Stimulated activated naive B cell treated with anti-CD40 and anti-IgM and Interleukin-4, amounts not matched to agents 10 μg/mL and 1 μg/mL and 100 μg/mL, for 72 hours (primary cell): Measurements from ENCODE around the gene LUZP2.

ENCODE experiments used
- ATAC-seq, 2 donors: fragments of 150-1000 bp; cut with Tn5 transposase; replicated peaks; 2 replicates each; pipeline ENCODE4 v1.10.0; 2021; ENCODE audit warnings: moderate library complexity in 1 of 2
- DNase-seq: peaks from one replicate; pipeline ENCODE4 v3.0.0; 2021
- H3K27ac Mint-ChIP-seq: one replicate; pipeline ENCODE4 v1.8.0; 2022; ENCODE audit warnings: mild to moderate bottlenecking, mixed read lengths
- H3K27me3 Mint-ChIP-seq, 2 donors: one replicate each; pipeline ENCODE4 v1.8.0; 2022; ENCODE audit warnings: mixed read lengths in 2 of 2
- H3K36me3 Mint-ChIP-seq, 2 donors: one replicate each; pipeline ENCODE4 v1.8.0; 2022; ENCODE audit warnings: mixed read lengths in 2 of 2, mild to moderate bottlenecking in 1 of 2
- H3K4me1 Mint-ChIP-seq, 2 donors: one replicate each; pipeline ENCODE4 v1.8.0; 2022; ENCODE audit warnings: mixed read lengths in 2 of 2, mild to moderate bottlenecking in 1 of 2
- H3K4me3 Mint-ChIP-seq, 2 donors: one replicate each; pipeline ENCODE4 v1.8.0; 2022; ENCODE audit warnings: mild to moderate bottlenecking in 2 of 2, mixed read lengths in 2 of 2, moderate library complexity in 1 of 2
- H3K9me3 Mint-ChIP-seq, 2 donors: one replicate each; pipeline ENCODE4 v1.8.0; 2022; ENCODE audit warnings: mixed read lengths in 2 of 2, mild to moderate bottlenecking in 1 of 2

LUZP2 gene

GRCh38 chr11:24515632-24516031, 18.8 kb downstream of the LUZP2 start:
- H3K27me3 Mint-ChIP-seq = no peaks in the 10 kb centered on the region
- ATAC-seq (no peak), DNase-seq (no peak)
- peaks cover 3 to 4% of the 10 kb centered on the region in 2 donors for H3K4me1 Mint-ChIP-seq
- H3K4me3 Mint-ChIP-seq = no peak overlapping the region
- no peak overlapping the region for H3K27ac Mint-ChIP-seq
- no peaks in the 10 kb centered on the region for H3K36me3 Mint-ChIP-seq
- H3K9me3 Mint-ChIP-seq = no peaks in the 10 kb centered on the region

GRCh38 chr11:24516638-24517037, 19.8 kb downstream of the LUZP2 start:
- Mint-ChIP-seq H3K4me1 (peaks cover 3 to 4% of the 10 kb centered on the region in 2 donors), H3K36me3 (no peaks in the 10 kb centered on the region), H3K27ac (no peak overlapping the region), H3K27me3 (no peaks in the 10 kb centered on the region), H3K4me3 (no peak overlapping the region), H3K9me3 (no peaks in the 10 kb centered on the region)
- no peak for ATAC-seq
- DNase-seq = no peak

- Mint-ChIP-seq H3K27me3 (no peaks in the 10 kb centered on the region), H3K4me1 (no peaks in the 10 kb centered on the region), H3K9me3 (no peaks in the 10 kb centered on the region), H3K4me3 (no peak overlapping the region), H3K36me3 (no peaks in the 10 kb centered on the region), H3K27ac (no peak overlapping the region)
- DNase-seq = no peak
- no peak for ATAC-seq
Observed at GRCh38 chr11:24521601-24522000, 24.7 kb downstream of the LUZP2 start.

GRCh38 chr11:24524156-24524555, 27.3 kb downstream of the LUZP2 start:
- no peaks in the 10 kb centered on the region for H3K36me3 Mint-ChIP-seq
- ATAC-seq = no peak
- no peaks in the 10 kb centered on the region for H3K27me3 Mint-ChIP-seq
- H3K27ac Mint-ChIP-seq = no peak overlapping the region
- no peaks in the 10 kb centered on the region for H3K4me1 Mint-ChIP-seq
- no peak for DNase-seq
- no peak overlapping the region for H3K4me3 Mint-ChIP-seq
- no peaks in the 10 kb centered on the region for H3K9me3 Mint-ChIP-seq

GRCh38 chr11:24531528-24531927, 34.7 kb downstream of the LUZP2 start:
- Mint-ChIP-seq H3K27me3 (no peaks in the 10 kb centered on the region), H3K36me3 (no peaks in the 10 kb centered on the region), H3K27ac (no peak overlapping the region), H3K4me3 (no peak overlapping the region), H3K9me3 (no peaks in the 10 kb centered on the region), H3K4me1 (no peaks in the 10 kb centered on the region)
- DNase-seq (no peak), ATAC-seq (no peak)

- DNase-seq = no peak
- H3K27ac Mint-ChIP-seq = no peak overlapping the region
- no peaks in the 10 kb centered on the region for H3K4me1 Mint-ChIP-seq
- H3K4me3 Mint-ChIP-seq = no peak overlapping the region
- ATAC-seq = no peak
- peaks cover 2 to 9% of the 10 kb centered on the region in 2 donors for H3K9me3 Mint-ChIP-seq
- H3K36me3 Mint-ChIP-seq = no peaks in the 10 kb centered on the region
- H3K27me3 Mint-ChIP-seq = no peaks in the 10 kb centered on the region
Observed at GRCh38 chr11:24543771-24544170, 46.9 kb downstream of the LUZP2 start.

GRCh38 chr11:24556693-24557092, 59.8 kb downstream of the LUZP2 start:
- ATAC-seq (no peak), DNase-seq (no peak)
- Mint-ChIP-seq H3K4me1 (no peaks in the 10 kb centered on the region), H3K4me3 (no peak overlapping the region), H3K27ac (no peak overlapping the region), H3K36me3 (no peaks in the 10 kb centered on the region), H3K27me3 (no peaks in the 10 kb centered on the region), H3K9me3 (no peaks in the 10 kb centered on the region)

- Mint-ChIP-seq H3K27ac (no peak overlapping the region), H3K36me3 (no peaks in the 10 kb centered on the region), H3K4me1 (no peaks in the 10 kb centered on the region), H3K9me3 (no peaks in the 10 kb centered on the region), H3K27me3 (no peaks in the 10 kb centered on the region), H3K4me3 (no peak overlapping the region)
- DNase-seq (no peak), ATAC-seq (no peak)
Observed at GRCh38 chr11:24559315-24559714, 62.5 kb downstream of the LUZP2 start.

GRCh38 chr11:24560324-24560723, 63.5 kb downstream of the LUZP2 start:
- no peaks in the 10 kb centered on the region for H3K4me1 Mint-ChIP-seq
- no peak overlapping the region for H3K27ac Mint-ChIP-seq
- H3K9me3 Mint-ChIP-seq = no peaks in the 10 kb centered on the region
- H3K36me3 Mint-ChIP-seq = no peaks in the 10 kb centered on the region
- no peak overlapping the region for H3K4me3 Mint-ChIP-seq
- DNase-seq (no peak), ATAC-seq (no peak)
- no peaks in the 10 kb centered on the region for H3K27me3 Mint-ChIP-seq

GRCh38 chr11:24567380-24567779, 70.5 kb downstream of the LUZP2 start:
- no peak for DNase-seq
- no peak overlapping the region for H3K4me3 Mint-ChIP-seq
- H3K9me3 Mint-ChIP-seq = no peaks in the 10 kb centered on the region
- no peaks in the 10 kb centered on the region for H3K4me1 Mint-ChIP-seq
- H3K27me3 Mint-ChIP-seq = no peaks in the 10 kb centered on the region
- no peak overlapping the region for H3K27ac Mint-ChIP-seq
- no peaks in the 10 kb centered on the region for H3K36me3 Mint-ChIP-seq
- ATAC-seq = no peak

- DNase-seq = no peak
- no peak for ATAC-seq
- H3K27me3 Mint-ChIP-seq = no peaks in the 10 kb centered on the region
- H3K9me3 Mint-ChIP-seq = no peaks in the 10 kb centered on the region
- no peak overlapping the region for H3K27ac Mint-ChIP-seq
- H3K4me3 Mint-ChIP-seq = no peak overlapping the region
- H3K36me3 Mint-ChIP-seq = no peaks in the 10 kb centered on the region
- no peaks in the 10 kb centered on the region for H3K4me1 Mint-ChIP-seq
Observed at GRCh38 chr11:24572376-24572775, 75.5 kb downstream of the LUZP2 start.

GRCh38 chr11:24574461-24574860, 77.6 kb downstream of the LUZP2 start:
- H3K27ac Mint-ChIP-seq = no peak overlapping the region
- no peaks in the 10 kb centered on the region for H3K36me3 Mint-ChIP-seq
- no peaks in the 10 kb centered on the region for H3K9me3 Mint-ChIP-seq
- ATAC-seq (no peak), DNase-seq (no peak)
- no peaks in the 10 kb centered on the region for H3K27me3 Mint-ChIP-seq
- no peak overlapping the region for H3K4me3 Mint-ChIP-seq
- no peaks in the 10 kb centered on the region for H3K4me1 Mint-ChIP-seq

- Mint-ChIP-seq H3K27me3 (no peaks in the 10 kb centered on the region), H3K9me3 (no peaks in the 10 kb centered on the region), H3K4me1 (no peaks in the 10 kb centered on the region), H3K4me3 (no peak overlapping the region), H3K36me3 (no peaks in the 10 kb centered on the region), H3K27ac (no peak overlapping the region)
- no peak for DNase-seq
- no peak for ATAC-seq
Observed at GRCh38 chr11:24575392-24575791, 78.5 kb downstream of the LUZP2 start.

- no peak for DNase-seq
- Mint-ChIP-seq H3K4me3 (no peak overlapping the region), H3K36me3 (no peaks in the 10 kb centered on the region), H3K27me3 (no peaks in the 10 kb centered on the region), H3K9me3 (no peaks in the 10 kb centered on the region), H3K4me1 (no peaks in the 10 kb centered on the region), H3K27ac (no peak overlapping the region)
- ATAC-seq = no peak
Observed at GRCh38 chr11:24585192-24585591, 88.3 kb downstream of the LUZP2 start.

- no peaks in the 10 kb centered on the region for H3K9me3 Mint-ChIP-seq
- DNase-seq = no peak
- no peak overlapping the region for H3K27ac Mint-ChIP-seq
- no peak overlapping the region for H3K4me3 Mint-ChIP-seq
- H3K4me1 Mint-ChIP-seq = no peaks in the 10 kb centered on the region
- H3K36me3 Mint-ChIP-seq = no peaks in the 10 kb centered on the region
- no peak for ATAC-seq
- no peaks in the 10 kb centered on the region for H3K27me3 Mint-ChIP-seq
Observed at GRCh38 chr11:24587635-24588034, 90.8 kb downstream of the LUZP2 start.

- Mint-ChIP-seq H3K4me1 (no peaks in the 10 kb centered on the region), H3K27me3 (no peaks in the 10 kb centered on the region), H3K9me3 (no peaks in the 10 kb centered on the region), H3K4me3 (no peak overlapping the region), H3K36me3 (no peaks in the 10 kb centered on the region), H3K27ac (no peak overlapping the region)
- DNase-seq = no peak
- ATAC-seq = no peak
Observed at GRCh38 chr11:24588081-24588480, 91.2 kb downstream of the LUZP2 start.
